Activated CD8-positive, alpha-beta memory T cell treated with anti-CD3 and anti-CD28 coated beads for 1 hour (primary cell): ENCODE data around the gene A4GALT.
"Not testable (repeated sequence)": the region's sequence is repeated elsewhere in the genome, so short reads cannot be mapped to it uniquely, and the experiment has no call there.

Experiments
- DNase-seq, 2 donors: peaks; one replicate each; pipeline ENCODE4 v3.0.0-alpha.2; 2020; ENCODE audit warnings: low read depth in 1 of 2; ENCODE audit errors: extremely low read depth in 1 of 2

A4GALT gene

GRCh38 chr22:42720263-42721044 is at the start of gene A4GALT:
Gene A4GALT, minus strand, starts transcription at chr22:42720870. Its CDS starts 26,919 bp downstream, at chr22:42693951.
- DNase-seq: no peak

GRCh38 chr22:42770448-42770726 is 49.7 kb upstream of the A4GALT start:
- no peak for DNase-seq

GRCh38 chr22:42769574-42770447 is 49.1 kb upstream of the A4GALT start:
- no peak for DNase-seq

- no peak for DNase-seq
Measured at GRCh38 chr22:42769238-42769573, 48.5 kb upstream of the A4GALT start.

- no peak for DNase-seq
Measured at GRCh38 chr22:42768385-42769035, 47.8 kb upstream of the A4GALT start.

- DNase-seq: no peak
Measured at GRCh38 chr22:42766860-42767259, 46.2 kb upstream of the A4GALT start.

- no peak for DNase-seq
Measured at GRCh38 chr22:42764895-42765363, 44.3 kb upstream of the A4GALT start.

GRCh38 chr22:42763965-42764480 is 43.4 kb upstream of the A4GALT start:
- DNase-seq: no peak

GRCh38 chr22:42760806-42761565 is 40.3 kb upstream of the A4GALT start:
- no peak for DNase-seq

- DNase-seq: no peak
Measured at GRCh38 chr22:42758931-42759629, 38.4 kb upstream of the A4GALT start.

- DNase-seq: not testable (repeated sequence)
Measured at GRCh38 chr22:42755553-42755952, 34.9 kb upstream of the A4GALT start.

GRCh38 chr22:42755121-42755520 is 34.5 kb upstream of the A4GALT start:
- DNase-seq: not testable (repeated sequence)

GRCh38 chr22:42754658-42755057 is 34.0 kb upstream of the A4GALT start:
- no peak for DNase-seq

GRCh38 chr22:42752912-42753311 is 32.2 kb upstream of the A4GALT start:
- no peak for DNase-seq

- no peak for DNase-seq
Measured at GRCh38 chr22:42752230-42752746, 31.6 kb upstream of the A4GALT start.

- not testable (repeated sequence) for DNase-seq
Measured at GRCh38 chr22:42750421-42750820, 29.8 kb upstream of the A4GALT start.

GRCh38 chr22:42747701-42748513 is 27.2 kb upstream of the A4GALT start:
- DNase-seq: no peak

- no peak for DNase-seq
Measured at GRCh38 chr22:42745118-42745517, 24.4 kb upstream of the A4GALT start.

GRCh38 chr22:42743501-42743991 is 22.9 kb upstream of the A4GALT start:
- DNase-seq: no peak
